GM12878 (cell line): ENCODE results near the gene PPP1R12B.
"Not testable (repeated sequence)": the region's sequence is repeated elsewhere in the genome, so short reads cannot be mapped to it uniquely, and the experiment has no call there.

Experiments
- ATF3 ChIP-seq: IDR thresholded peaks from 2 replicates; pipeline ENCODE4 v1.6.1; 2011; ENCODE audit warnings: low read depth, mild to moderate bottlenecking, low read length, moderate library complexity, borderline replicate concordance; ENCODE audit errors: extremely low read depth
- BMI1 ChIP-seq: fragments of 450-650 bp; IDR thresholded peaks from 2 replicates; pipeline ENCODE4 v1.6.1; 2016; ENCODE audit warnings: mild to moderate bottlenecking, moderate library complexity, borderline replicate concordance
- CTCF ChIP-seq, 3 experiments: IDR thresholded peaks in 2 of 3; conservative IDR thresholded peaks in 1 of 3; 2 replicates each; pipeline ENCODE4 v1.5.1; 2011; ENCODE audit warnings: low read depth in 3 of 3, low read length in 3 of 3, mild to moderate bottlenecking in 3 of 3, control low read depth in 2 of 3, moderate library complexity in 2 of 3, inconsistent platforms in 1 of 3, mixed read lengths in 1 of 3; ENCODE audit not compliant: control insufficient read depth in 2 of 3, insufficient read depth in 1 of 3; ENCODE audit errors: extremely low read depth in 1 of 3
- FOXM1 ChIP-seq: IDR thresholded peaks from 2 replicates; pipeline ENCODE4 v1.6.1; 2012; ENCODE audit warnings: low read depth, mild to moderate bottlenecking, inconsistent platforms, low read length, moderate library complexity
- HDAC6 ChIP-seq: fragments of 200-600 bp; sonication (generic); IDR thresholded peaks from one replicate; pipeline ENCODE4 v1.8.0; 2017; ENCODE audit warnings: antibody characterized with exemption; ENCODE audit not compliant: unreplicated experiment
- LARP7 ChIP-seq: fragments of 450-650 bp; IDR thresholded peaks from 2 replicates; pipeline ENCODE4 v1.6.1; 2017; ENCODE audit warnings: mild to moderate bottlenecking
- MAX ChIP-seq: IDR thresholded peaks from 2 replicates; pipeline ENCODE4 v1.6.1; 2012; ENCODE audit warnings: low read depth, low read length, improper control_type of control experiment
- MLLT1 ChIP-seq: fragments of 450-650 bp; IDR thresholded peaks from 2 replicates; pipeline ENCODE4 v1.6.1; 2016; ENCODE audit warnings: mild to moderate bottlenecking
- RAD21 ChIP-seq: IDR thresholded peaks from 2 replicates; pipeline ENCODE4 v1.6.1; 2011; ENCODE audit warnings: mild to moderate bottlenecking, low read depth, low read length, moderate library complexity; ENCODE audit not compliant: insufficient read depth
- SMAD1 ChIP-seq: fragments of 450-650 bp; IDR thresholded peaks from 2 replicates; pipeline ENCODE4 v1.6.1; 2018; ENCODE audit warnings: mild to moderate bottlenecking, low read depth; ENCODE audit not compliant: partially characterized antibody
- ZNF24 ChIP-seq: fragments of 450-650 bp; IDR thresholded peaks from 2 replicates; pipeline ENCODE4 v1.6.1; 2017; ENCODE audit warnings: antibody characterized with exemption, mild to moderate bottlenecking

GRCh38 chr1:202542415-202542814, 193.9 kb downstream of the PPP1R12B start:
- not testable (repeated sequence) for TF ChIP-seq CTCF (IDR thresholded peaks at IDR 0.05 in 2 of 3, conservative IDR thresholded peaks at IDR 0.05 in 1 of 3; ENCODE audit: control insufficient read depth in 2 of 3, extremely low read depth in 1 of 3, insufficient read depth in 1 of 3, low read depth in 3 of 3, low read length in 3 of 3); BMI1; RAD21; LARP7; HDAC6; ZNF24; FOXM1; ATF3; MLLT1; MAX; SMAD1
